H1 (cell line): ENCODE data around the gene CDIPT. TPM values are rescaled to one million over a fixed set of nuclear protein-coding genes. Genes with fewer than 3 reads are reported as not detected.

Experiments used
- CTCF ChIA-PET: fragments of 300-600 bp; sonication (Branson Sonifier 250); formaldehyde crosslinking; loops from one replicate; lab custom pipeline; 2021; ENCODE audit not compliant: partially characterized antibody; lab: Charles Lee
- POLR2A ChIA-PET: fragments of 300-600 bp; sonication (Branson Sonifier 250); formaldehyde crosslinking; loops from one replicate; lab custom pipeline; 2021; ENCODE audit warnings: inconsistent platforms; ENCODE audit not compliant: partially characterized antibody; lab: Charles Lee
- DNase-seq, 2 experiments: peaks; one replicate each; pipeline versions ENCODE4 v3.0.0 to v3.0.0-alpha.2; 2010 to 2022; ENCODE audit warnings: low spot score in 2 of 2, low read depth in 1 of 2, mixed read lengths in 1 of 2
- FAIRE-seq: peaks from 2 replicates; lab custom pipeline; 2011; peaks lifted over from hg19 to GRCh38; lab: Jason Lieb, UNC
- H2AFZ ChIP-seq: 2 replicates; pipeline ENCODE4 v1.8.1; 2012; ENCODE audit warnings: low read length, inconsistent platforms
- H2AK5ac ChIP-seq: 2 replicates; pipeline ENCODE4 v1.6.1; 2013; ENCODE audit warnings: low read depth, low read length
- H2BK120ac ChIP-seq: replicated peaks from 2 replicates; pipeline ENCODE3; 2013; ENCODE audit warnings: low read depth, low read length, inconsistent platforms
- H2BK12ac ChIP-seq: 2 replicates; pipeline ENCODE4 v1.6.1; 2013; ENCODE audit warnings: low read depth, low read length
- H2BK15ac ChIP-seq: 2 replicates; pipeline ENCODE4 v1.6.1; 2013; ENCODE audit warnings: low read length
- H2BK20ac ChIP-seq: 2 replicates; pipeline ENCODE4 v1.6.1; 2013; ENCODE audit warnings: low read length
- H2BK5ac ChIP-seq: 2 replicates; pipeline ENCODE4 v1.6.1; 2013; ENCODE audit warnings: low read depth, low read length
- H3K14ac ChIP-seq: 2 replicates; pipeline ENCODE4 v1.6.1; 2013; ENCODE audit warnings: inconsistent platforms; ENCODE audit not compliant: insufficient read length
- H3K18ac ChIP-seq: 2 replicates; pipeline ENCODE4 v1.6.1; 2013; ENCODE audit warnings: low read length; ENCODE audit errors: extremely low read depth
- H3K23ac ChIP-seq: 2 replicates; pipeline ENCODE4 v1.6.1; 2013; ENCODE audit warnings: inconsistent platforms; ENCODE audit not compliant: insufficient read length
- H3K23me2 ChIP-seq: 2 replicates; pipeline ENCODE4 v1.6.1; 2013; ENCODE audit warnings: low read depth, low read length
- H3K27ac ChIP-seq: 2 replicates; pipeline ENCODE4 v1.6.1; 2011; ENCODE audit warnings: low read depth, low read length, inconsistent platforms
- H3K27me3 ChIP-seq, 4 experiments: replicated peaks in 1 of 4; 1 replicate in 1 of 4; 2 replicates in 3 of 4; pipeline versions ENCODE4 v1.6.1 to v1.8.1; 2011 to 2013; ENCODE audit warnings: low read length in 3 of 4, mild to moderate bottlenecking in 3 of 4, inconsistent platforms in 2 of 4, mixed read lengths in 2 of 4, moderate library complexity in 1 of 4; ENCODE audit not compliant: control insufficient read depth in 3 of 4, insufficient read depth in 3 of 4; ENCODE audit errors: extremely low read depth in 1 of 4
- H3K36me3 ChIP-seq, 4 experiments: 2 replicates each; pipeline versions ENCODE4 v1.6.1 to v1.8.1; 2011 to 2013; ENCODE audit warnings: mild to moderate bottlenecking in 4 of 4, low read length in 3 of 4, moderate library complexity in 2 of 4, control low read depth in 1 of 4, inconsistent platforms in 1 of 4; ENCODE audit not compliant: insufficient read depth in 4 of 4, control insufficient read depth in 2 of 4
- H3K4ac ChIP-seq: replicated peaks from 2 replicates; pipeline ENCODE3; 2013; ENCODE audit warnings: low read length, low read depth, mixed read lengths, inconsistent platforms; ENCODE audit not compliant: insufficient read length
- H3K4me1 ChIP-seq, 4 experiments: replicated peaks in 1 of 4; 1 replicate in 1 of 4; 2 replicates in 3 of 4; pipeline versions ENCODE4 v1.6.1 to v1.8.1; 2011 to 2013; ENCODE audit warnings: low read length in 3 of 4, inconsistent platforms in 2 of 4, mixed read lengths in 1 of 4; ENCODE audit not compliant: insufficient read depth in 4 of 4, control insufficient read depth in 3 of 4
- H3K4me2 ChIP-seq, 2 experiments: 2 replicates each; pipeline versions ENCODE4 v1.6.1 to v1.8.1; 2011 to 2013; ENCODE audit warnings: low read depth in 2 of 2, low read length in 2 of 2, control low read depth in 1 of 2, inconsistent platforms in 1 of 2, mild to moderate bottlenecking in 1 of 2; ENCODE audit not compliant: insufficient read depth in 1 of 2
- H3K4me3 ChIP-seq, 4 experiments: fragments of 200-600, 300-600 bp in 1 of 4; sonication (generic), shearing (Covaris generic), sonication (Bioruptor Twin) in 1 of 4; 2 replicates each; pipeline versions ENCODE4 v1.5.1 to v1.8.1; 2011 to 2016; ENCODE audit warnings: low read length in 4 of 4, low read depth in 3 of 4, control low read depth in 2 of 4, inconsistent platforms in 2 of 4, mild to moderate bottlenecking in 2 of 4, mixed read lengths in 1 of 4, moderate library complexity in 1 of 4; ENCODE audit not compliant: insufficient read depth in 2 of 4; ENCODE audit errors: extremely low read depth in 1 of 4
- H3K56ac ChIP-seq: replicated peaks from 2 replicates; pipeline ENCODE3; 2013; ENCODE audit warnings: low read depth, mild to moderate bottlenecking, mixed read lengths, low read length, inconsistent platforms; ENCODE audit not compliant: insufficient read length
- H3K79me1 ChIP-seq: 2 replicates; pipeline ENCODE4 v1.6.1; 2013; ENCODE audit warnings: low read depth, low read length, control low read depth
- H3K79me2 ChIP-seq, 2 experiments: 2 replicates each; pipeline versions ENCODE4 v1.6.1 to v1.8.1; 2012 to 2013; ENCODE audit warnings: low read length in 2 of 2, mild to moderate bottlenecking in 2 of 2, inconsistent platforms in 1 of 2; ENCODE audit not compliant: insufficient read depth in 2 of 2, control insufficient read depth in 1 of 2
- H3K9ac ChIP-seq, 4 experiments: replicated peaks in 1 of 4; 1 replicate in 1 of 4; 2 replicates in 3 of 4; pipeline versions ENCODE4 v1.6.1 to v1.8.1; 2011 to 2013; ENCODE audit warnings: low read depth in 3 of 4, low read length in 3 of 4, control low read depth in 2 of 4, mild to moderate bottlenecking in 2 of 4, moderate library complexity in 2 of 4, inconsistent platforms in 1 of 4; ENCODE audit errors: extremely low read depth in 1 of 4
- H3K9me3 ChIP-seq, 2 experiments: 2 replicates each; pipeline versions ENCODE4 v1.6.1 to v1.8.1; 2012 to 2013; ENCODE audit warnings: mild to moderate bottlenecking in 2 of 2, moderate library complexity in 2 of 2, control low read depth in 1 of 2, inconsistent platforms in 1 of 2, low read depth in 1 of 2, low read length in 1 of 2, mixed read lengths in 1 of 2; ENCODE audit not compliant: insufficient read depth in 2 of 2
- H4K20me1 ChIP-seq, 2 experiments: replicated peaks in 1 of 2; 2 replicates each; pipeline versions ENCODE3 to v1.8.1; 2011 to 2013; ENCODE audit warnings: inconsistent platforms in 2 of 2, low read length in 2 of 2, mild to moderate bottlenecking in 1 of 2; ENCODE audit not compliant: insufficient read depth in 2 of 2, control insufficient read depth in 1 of 2
- H4K5ac ChIP-seq: 2 replicates; pipeline ENCODE4 v1.6.1; 2013; ENCODE audit warnings: low read length, low read depth, mixed read lengths, inconsistent platforms; ENCODE audit not compliant: insufficient read length
- H4K8ac ChIP-seq: 2 replicates; pipeline ENCODE4 v1.8.0; 2013; ENCODE audit warnings: mild to moderate bottlenecking, moderate library complexity, low read length, inconsistent platforms; ENCODE audit not compliant: insufficient read depth; ENCODE audit errors: extremely low read depth
- H4K91ac ChIP-seq: replicated peaks from 2 replicates; pipeline ENCODE3; 2013; ENCODE audit warnings: low read length, mixed read lengths, inconsistent platforms; ENCODE audit not compliant: insufficient read length
- HDAC2 ChIP-seq, 2 experiments: fragments of 300-600 bp in 1 of 2; sonication (generic) in 1 of 2; IDR thresholded peaks; 2 replicates each; pipeline ENCODE4 v1.6.1; 2011 to 2012; ENCODE audit warnings: low read depth in 2 of 2, low read length in 2 of 2, mild to moderate bottlenecking in 2 of 2, moderate library complexity in 2 of 2, borderline replicate concordance in 1 of 2, inconsistent platforms in 1 of 2
- JUND ChIP-seq: IDR thresholded peaks from 2 replicates; pipeline ENCODE4 v1.6.1; 2011; ENCODE audit warnings: mild to moderate bottlenecking, improper control_type of control experiment, low read length
- KDM4A ChIP-seq: IDR thresholded peaks from one replicate; pipeline ENCODE4 v1.7.1; 2012; ENCODE audit warnings: low read depth, mild to moderate bottlenecking, moderate library complexity, low read length, inconsistent platforms; ENCODE audit not compliant: severe bottlenecking
- NANOG ChIP-seq: IDR thresholded peaks from 2 replicates; pipeline ENCODE4 v1.6.1; 2011; ENCODE audit warnings: low read length, low read depth, mild to moderate bottlenecking, inconsistent platforms; ENCODE audit not compliant: insufficient read depth, poor library complexity, severe bottlenecking
- PHF8 ChIP-seq: fragments of 200-600 bp; sonication (generic); conservative IDR thresholded peaks from 2 replicates; pipeline ENCODE4 v1.7.1; 2012; ENCODE audit warnings: low read depth, mild to moderate bottlenecking, inconsistent platforms, low read length, moderate library complexity
- SP2 ChIP-seq: IDR thresholded peaks from 2 replicates; pipeline ENCODE4 v1.6.1; 2012; ENCODE audit warnings: mild to moderate bottlenecking, low read length, inconsistent platforms
- SP4 ChIP-seq: IDR thresholded peaks from 2 replicates; pipeline ENCODE4 v1.6.1; 2012; ENCODE audit warnings: low read length, inconsistent platforms
- TEAD4 ChIP-seq: IDR thresholded peaks from 2 replicates; pipeline ENCODE4 v1.6.1; 2012; ENCODE audit warnings: low read depth, low read length, inconsistent platforms, mixed read lengths
- WGBS, 2 experiments: shearing (Covaris generic) in 1 of 2; methylation state at CpG; one replicate each; pipeline versions ENCODE4 v1.1.6 to v1.1.7; 2013 to 2015; ENCODE audit warnings: low lambda C conversion rate in 2 of 2, mixed read lengths in 2 of 2, inconsistent platforms in 1 of 2, low coverage in 1 of 2, missing lambda C conversion rate in 1 of 2; ENCODE audit not compliant: insufficient replicate concordance in 2 of 2, insufficient coverage in 1 of 2, insufficient read length in 1 of 2; ENCODE audit errors: extremely low coverage in 1 of 2, missing lambda C conversion rate in 1 of 2; 5-methylcytosine and 5-hydroxymethylcytosine counted together
- polyA plus RNA-seq, 7 experiments: library from polyadenylated mRNA; depleted of rRNA in 3 of 7; stranded (reverse) in 5 of 7; unstranded in 2 of 7; fragments of >200 nt in 5 of 7; fragments of 200-250 nt in 2 of 7; gene quantifications; 1 replicate in 5 of 7; 2 replicates in 1 of 7; 4 replicates in 1 of 7; pipeline versions ENCODE4 v1.2.1 to v1.2.3, GENCODE V29; 2011 to 2013; ENCODE audit warnings: missing spikeins in 2 of 7, mixed read lengths in 2 of 7
- total RNA-seq: library from RNA; stranded (reverse); fragmentation: NEBNext Ultra II Directional; extraction: Animal tissue kit (Norgen Biotek cat#: 25700); gene quantifications from 2 replicates; pipeline ENCODE4 v1.2.1, GENCODE V29; 2021
- TF ChIP-seq, protein P1 (sequence below): IDR thresholded peaks from 2 replicates; pipeline ENCODE4 v1.6.1; 2012; ENCODE audit warnings: inconsistent platforms

The CDIPT gene
- total and polyA plus RNA-seq, 2 of the 8 experiments (the other 6 are each of a cell fraction or from before 2014, with no cell fraction given), result 69.2 to 140 TPM

DNA sequence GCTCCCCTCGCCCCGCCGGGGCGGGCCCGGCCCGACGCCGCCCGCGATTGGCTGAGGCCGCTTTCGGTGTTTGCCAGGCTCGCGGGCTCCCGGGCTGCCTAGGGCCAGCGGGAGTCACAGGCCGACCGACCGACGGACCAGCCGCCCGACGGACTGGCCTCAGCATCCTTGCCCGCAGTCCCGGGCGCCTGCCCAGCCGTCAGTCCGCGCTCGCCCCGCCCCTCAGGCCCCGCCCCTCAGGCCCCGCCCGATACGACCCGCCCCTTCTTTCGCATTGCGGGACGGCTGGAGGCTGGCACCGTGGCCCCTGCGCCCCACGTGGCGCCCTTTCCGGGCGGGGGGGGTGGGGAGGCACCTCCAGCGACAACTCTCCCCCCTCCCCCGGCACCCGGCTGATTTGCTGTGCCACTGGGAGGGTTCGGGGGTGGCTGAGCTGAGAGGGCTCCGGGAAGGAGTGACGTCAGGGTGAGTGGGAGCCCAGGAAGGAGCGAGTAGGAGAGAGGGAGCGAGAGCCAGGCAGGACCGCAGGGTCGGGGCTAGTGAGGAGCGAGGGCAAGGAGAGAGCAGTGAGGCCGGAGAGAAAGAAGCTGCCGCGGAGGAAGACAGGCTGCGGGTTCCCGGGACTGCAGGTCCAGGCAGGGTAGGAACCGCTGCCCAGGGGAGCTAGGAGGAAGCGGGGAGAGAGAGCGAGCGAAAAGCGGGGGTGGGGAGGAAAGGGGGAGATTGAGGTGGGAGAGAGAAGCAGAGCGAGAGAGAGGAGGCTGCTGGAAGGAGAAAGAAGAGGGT is 37.3 kb upstream of the CDIPT start, which contains the start of gene ASPHD1:
Gene ASPHD1 (plus strand): TSS at position 387 of the 786 bp plus-strand sequence. CDS start 484 bp downstream, outside the sequence.
- no peaks in the 10 kb centered on the region for H3K9me3 ChIP-seq
- 1% methylated on average over 17 of the region's 67 CpGs; no CpG with 5 or more reads in 1 of the 2 experiments for WGBS, 2 experiments
- H3K18ac ChIP-seq, result peak within 1 kb of the TSS; percentile 83
- H4K5ac ChIP-seq, result peak within 1 kb of the TSS; percentile 2
- peak within 1 kb of the TSS; percentile 87 to 99 for H3K4me2 ChIP-seq
- H3K27ac ChIP-seq, result peak within 1 kb of the TSS; percentile 67
- no peak within 1 kb of the TSS for H2BK15ac ChIP-seq
- peaks cover 0 to 14% (median 3%) of the 10 kb centered on the region in 4 experiments; a peak in 6 of 7 replicates for H3K4me1 ChIP-seq
- H3K23ac ChIP-seq, result no peak within 1 kb of the TSS
- 0 out of 2 replicates have a peak within 1 kb of the TSS, but pooled peaks have one; percentile 68 for H2BK12ac ChIP-seq
- peak within 1 kb of the TSS; percentile 65 for H4K91ac ChIP-seq
- peak within 1 kb of the TSS; percentile 75; the same call in 1 of the 2 replicates for H2BK5ac ChIP-seq
- peak within 1 kb of the TSS; percentile 23; the same call in 1 of the 2 replicates for H2AFZ ChIP-seq
- no peak within 1 kb of the TSS for H2BK120ac ChIP-seq
- no peaks in the 10 kb centered on the region for H3K27me3 ChIP-seq
- no peak within 1 kb of the TSS for H2AK5ac ChIP-seq
- H4K20me1 ChIP-seq, result peaks cover 0 to 3% of the 10 kb centered on the region in 2 experiments
- H3K23me2 ChIP-seq, result peaks cover 24% of the 10 kb centered on the region
- no peak within 1 kb of the TSS; the same call in 1 of the 2 replicates for H2BK20ac ChIP-seq
- peak; percentile 25 to 89 for DNase-seq
- H3K79me1 ChIP-seq, result 0 out of 2 replicates have a peak, but pooled peaks cover 2% of the 10 kb centered on the region
- no peak within 1 kb of the TSS for H3K56ac ChIP-seq
- no peak for FAIRE-seq
- no peaks in the 10 kb centered on the region for H3K79me2 ChIP-seq
- peaks cover 0 to 4% (median 0%) of the 10 kb centered on the region in 4 experiments; a peak in 2 of 8 replicates for H3K36me3 ChIP-seq
- H3K4ac ChIP-seq, result peak within 1 kb of the TSS; percentile 94
- peak within 1 kb of the TSS; percentile 29 to 42 (median 34); a peak in 5 of 7 replicates for H3K9ac ChIP-seq
- ChIA-PET CTCF (interaction anchor here (0.6 to 2.9 kb wide), 18 partner anchors 9 to 201 kb away, joined by 3 to 14 read pairs (median 4); partner anchors contain the start of genes CDIPT, TAOK2 and TLCD3B), POLR2A (interaction anchor here (0.7 to 5.7 kb wide), 23 partner anchors 11 to 211 kb away, joined by 3 to 52 read pairs (median 4); partner anchors contain the start of genes ALDOA, CDIPT, KCTD13 and PRRT2)
- H3K4me3 ChIP-seq, result peak within 1 kb of the TSS; percentile 59 to 99 (median 90)
- H4K8ac ChIP-seq, result peak within 1 kb of the TSS; percentile 62; the same call in 1 of the 2 replicates
- H3K14ac ChIP-seq, result no peak within 1 kb of the TSS
- 0 out of 2 replicates have a peak, but pooled peaks have one; percentile 36 for TF ChIP-seq PHF8
- TF ChIP-seq SP2, result no peak
- no peak for TF ChIP-seq TEAD4
- TF ChIP-seq, protein P1, sequence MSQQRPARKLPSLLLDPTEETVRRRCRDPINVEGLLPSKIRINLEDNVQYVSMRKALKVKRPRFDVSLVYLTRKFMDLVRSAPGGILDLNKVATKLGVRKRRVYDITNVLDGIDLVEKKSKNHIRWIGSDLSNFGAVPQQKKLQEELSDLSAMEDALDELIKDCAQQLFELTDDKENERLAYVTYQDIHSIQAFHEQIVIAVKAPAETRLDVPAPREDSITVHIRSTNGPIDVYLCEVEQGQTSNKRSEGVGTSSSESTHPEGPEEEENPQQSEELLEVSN, result 0 out of 2 replicates have a peak, but pooled peaks have one; percentile 10
- no peak for TF ChIP-seq NANOG
- TF ChIP-seq KDM4A, result peak; percentile 79
- TF ChIP-seq JUND, result peak; percentile 60
- TF ChIP-seq HDAC2 (IDR thresholded peaks at IDR 0.05; ENCODE audit: borderline replicate concordance in 1 of 2, low read depth in 2 of 2, low read length in 2 of 2), result 0 out of 4 replicates have a peak, but pooled peaks of 1 of the 2 experiments have one; percentile 84
- TF ChIP-seq SP4, result peak; percentile 81
